GM19351 (cell line): ENCODE data around the gene BEGAIN.
"Not testable (repeated sequence)": the region's sequence is repeated elsewhere in the genome, so short reads cannot be mapped to it uniquely, and the experiment has no call there.

Source experiments
- ATAC-seq: cut with Tn5 transposase; IDR thresholded peaks from one replicate; pipeline ENCODE4 v1.9.1; 2021; ENCODE audit warnings: mild to moderate bottlenecking, moderate library complexity; ENCODE audit not compliant: unreplicated experiment

Gene BEGAIN

GRCh38 chr14:100525615-100526014 lies 61.6 kb downstream of the BEGAIN start:
- no peak for ATAC-seq

- no peak for ATAC-seq
Observed at GRCh38 chr14:100524933-100525243, 62.3 kb downstream of the BEGAIN start.

DNA sequence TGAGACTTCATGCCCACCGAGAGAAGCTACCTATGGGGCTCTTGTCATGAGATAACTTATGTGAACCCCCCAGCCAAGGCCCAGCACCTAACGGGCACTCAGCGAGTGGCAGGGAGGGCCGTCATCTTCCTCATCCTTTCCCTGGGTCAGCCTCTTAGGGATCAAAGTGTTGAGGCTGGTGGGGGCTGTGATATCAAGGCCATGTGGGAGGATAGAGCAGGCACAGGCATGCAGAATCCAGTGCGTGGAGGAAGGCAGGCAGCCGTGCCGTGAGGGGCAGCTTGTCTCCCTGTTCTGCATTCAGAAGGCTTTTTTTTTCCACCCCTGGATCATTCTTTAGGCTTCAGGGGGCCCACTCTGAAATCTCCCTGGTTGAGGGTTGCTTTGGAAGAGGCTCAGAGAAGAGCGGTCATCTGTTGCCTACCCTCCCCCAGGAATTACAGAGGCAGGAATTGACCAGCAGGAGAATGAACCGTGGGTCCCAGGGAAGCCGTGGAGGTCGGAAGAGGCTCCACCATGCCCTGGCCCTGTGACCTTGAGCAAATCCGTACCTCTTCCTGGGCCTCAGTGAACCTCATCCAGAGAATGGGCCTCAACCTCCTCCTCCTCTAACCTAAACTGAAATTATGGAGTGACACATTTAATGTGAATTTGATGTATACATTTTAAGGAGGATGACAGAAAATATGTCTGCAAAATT lies 62.8 kb downstream of the BEGAIN start:
- ATAC-seq = no peak

GRCh38 chr14:100523843-100524169 lies 63.4 kb downstream of the BEGAIN start:
- ATAC-seq = no peak

DNA sequence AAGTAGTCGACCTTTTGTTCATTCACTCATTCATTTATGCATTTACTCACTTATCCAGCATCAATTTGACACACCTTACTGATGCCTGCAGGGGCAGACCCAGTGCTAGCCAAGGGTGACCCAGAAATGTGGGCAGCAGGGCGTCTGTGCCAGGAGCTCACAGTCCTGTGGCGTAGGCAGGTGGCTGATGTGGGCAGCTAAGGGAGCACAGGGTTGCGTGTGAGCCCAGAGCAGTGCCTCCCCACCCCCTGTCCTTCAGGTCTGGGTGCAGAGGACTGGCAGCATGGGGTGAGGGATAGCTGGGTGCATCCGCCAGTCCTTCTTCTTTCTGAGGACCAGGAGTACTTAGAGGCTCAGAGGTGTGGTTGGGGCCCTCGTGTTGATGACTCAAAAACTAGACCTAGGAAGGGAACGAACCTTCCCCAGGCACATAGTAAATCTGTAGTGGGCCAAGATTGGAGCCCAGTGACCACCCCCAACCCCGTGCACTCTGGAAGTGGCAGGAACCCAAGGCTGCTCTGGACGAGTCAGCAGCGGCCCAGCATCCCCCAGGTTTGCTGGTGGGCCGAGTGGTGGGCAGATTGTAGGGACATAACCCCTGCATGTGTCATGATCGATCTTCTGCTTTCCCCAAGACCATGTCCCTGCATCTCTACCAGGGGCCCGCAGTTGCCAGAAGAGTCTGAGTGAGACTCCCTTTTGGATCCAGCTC lies 63.9 kb downstream of the BEGAIN start:
- no peak for ATAC-seq

- no peak for ATAC-seq
Observed at GRCh38 chr14:100522616-100523099, 64.6 kb downstream of the BEGAIN start.

GRCh38 chr14:100506053-100506452 lies 81.2 kb downstream of the BEGAIN start:
- not testable (repeated sequence) for ATAC-seq

DNA sequence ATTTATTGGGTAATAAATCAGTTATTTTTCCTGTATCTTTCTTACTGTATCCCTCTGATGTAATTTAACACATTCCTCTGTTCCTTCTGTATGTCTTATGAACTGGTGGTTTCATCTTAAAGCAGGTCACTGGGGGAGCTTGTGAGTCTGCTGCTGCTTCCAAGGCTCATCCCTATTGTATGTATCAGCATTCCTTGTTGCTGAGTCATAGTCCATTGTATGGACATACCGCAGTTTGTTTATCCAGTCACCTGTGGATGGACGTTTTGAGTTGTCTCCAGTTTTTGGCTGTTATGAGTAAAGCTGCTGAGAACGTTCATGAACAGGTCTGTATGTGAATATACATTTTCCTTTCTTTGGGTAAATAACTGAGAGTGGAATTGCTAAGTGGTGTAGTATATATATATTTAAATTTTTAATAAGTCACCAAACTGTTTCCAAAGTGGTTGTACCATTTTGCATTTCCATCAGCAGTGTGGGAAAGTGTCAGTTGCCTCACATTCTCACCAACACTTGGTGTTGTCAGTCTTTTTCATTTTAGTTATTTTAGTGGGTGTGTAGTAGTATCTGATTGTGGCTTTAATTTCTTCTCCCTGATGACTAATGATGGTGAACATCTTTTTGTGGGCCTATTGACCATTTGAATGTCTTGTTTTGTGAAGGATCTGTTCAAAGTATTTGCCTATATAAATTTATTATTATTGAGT lies 82.7 kb downstream of the BEGAIN start:
- no peak for ATAC-seq

DNA sequence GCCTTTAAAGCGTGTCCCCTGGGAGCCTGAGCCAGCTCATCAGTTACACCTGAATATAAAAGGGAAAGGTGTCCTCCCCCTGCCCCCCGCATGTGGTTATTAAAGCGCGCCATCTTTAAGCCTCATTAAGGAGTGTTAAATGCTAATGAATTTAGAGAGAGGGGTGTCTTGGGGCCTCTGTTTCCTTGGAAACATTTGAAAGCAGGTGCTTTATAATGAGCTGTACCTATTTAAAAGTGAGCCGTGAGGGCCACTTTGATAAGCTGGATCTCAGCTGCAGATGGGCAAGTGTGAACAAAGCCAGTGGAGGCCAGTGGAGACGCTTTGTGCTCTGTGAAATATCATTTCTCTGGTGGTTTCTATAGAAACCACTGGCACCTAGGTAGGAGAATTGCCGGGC lies 84.0 kb downstream of the BEGAIN start:
- ATAC-seq = no peak

DNA sequence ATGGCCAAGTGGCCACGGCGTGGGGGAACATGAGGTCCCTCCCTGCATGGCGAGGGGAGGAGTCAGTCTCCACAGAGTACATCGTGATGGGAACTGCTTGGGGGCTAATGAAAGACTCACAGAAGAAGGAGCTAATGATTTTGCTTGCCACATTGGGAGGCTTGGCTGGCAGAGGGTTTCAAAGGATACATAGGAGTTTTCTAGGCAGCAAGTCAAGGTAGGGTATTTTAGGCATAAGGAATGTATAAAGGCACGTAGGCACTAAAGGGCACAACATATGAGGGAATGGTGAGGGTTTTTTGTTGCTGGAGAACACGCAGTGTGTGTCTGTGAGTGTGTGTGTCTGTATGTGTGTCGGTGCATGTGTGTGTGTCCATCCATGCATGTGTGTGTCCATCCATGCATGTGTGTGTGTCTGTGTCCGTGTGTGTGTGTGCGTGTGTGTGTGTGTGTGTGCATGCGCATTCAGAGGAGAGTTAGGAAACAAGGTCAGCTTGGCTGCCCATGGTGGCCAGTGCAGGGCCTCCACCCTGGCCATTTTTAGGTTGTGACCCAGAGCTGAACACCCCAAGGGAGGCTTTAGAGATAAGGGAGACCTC lies 84.5 kb downstream of the BEGAIN start:
- no peak for ATAC-seq

DNA sequence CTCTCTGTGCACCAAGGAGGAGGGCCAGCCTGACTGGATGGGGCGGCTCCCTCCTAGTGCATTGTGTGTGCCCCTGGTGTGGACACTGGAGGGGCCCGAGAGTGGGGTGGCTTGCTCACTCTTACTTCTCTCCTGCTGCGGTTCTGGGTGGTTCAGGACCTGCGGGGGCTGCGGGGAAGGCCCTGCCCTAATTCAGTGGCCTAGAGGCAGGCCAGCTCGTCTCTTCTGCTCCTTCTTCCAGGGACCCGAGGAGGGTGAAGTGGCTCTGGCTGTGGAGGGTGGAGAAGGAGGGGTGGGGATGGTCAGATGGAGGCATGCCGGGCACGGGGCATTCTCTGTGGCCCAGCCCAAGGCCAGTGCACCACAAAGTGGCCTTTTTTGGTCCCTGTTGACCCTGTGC lies 87.1 kb downstream of the BEGAIN start:
- ATAC-seq = no peak

DNA sequence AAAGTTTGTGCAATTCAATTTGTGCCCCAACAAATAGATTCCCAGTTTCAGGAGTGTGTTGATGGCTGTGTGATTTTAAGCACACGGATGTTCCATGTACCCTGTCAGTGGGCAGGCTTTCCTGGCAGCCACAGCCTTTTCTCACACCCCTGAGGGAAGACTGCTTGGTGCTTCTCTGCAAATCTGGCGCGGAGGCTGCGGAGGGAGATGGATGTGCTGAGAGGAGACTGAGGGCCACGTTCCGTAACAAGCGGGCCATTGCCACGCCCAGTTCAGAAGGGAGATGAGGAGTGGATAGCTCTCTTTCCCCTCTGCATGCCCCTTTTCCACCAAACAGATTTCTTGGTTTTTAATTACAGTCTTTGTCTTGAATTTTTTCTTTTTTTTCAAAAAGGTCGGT lies 89.1 kb downstream of the BEGAIN start:
- no peak for ATAC-seq

GRCh38 chr14:100495917-100496316 lies 91.3 kb downstream of the BEGAIN start:
- ATAC-seq = no peak

- ATAC-seq = no peak
Observed at GRCh38 chr14:100494645-100495044, 92.6 kb downstream of the BEGAIN start.

- no peak for ATAC-seq
Observed at GRCh38 chr14:100490252-100490651, 97.0 kb downstream of the BEGAIN start.

DNA sequence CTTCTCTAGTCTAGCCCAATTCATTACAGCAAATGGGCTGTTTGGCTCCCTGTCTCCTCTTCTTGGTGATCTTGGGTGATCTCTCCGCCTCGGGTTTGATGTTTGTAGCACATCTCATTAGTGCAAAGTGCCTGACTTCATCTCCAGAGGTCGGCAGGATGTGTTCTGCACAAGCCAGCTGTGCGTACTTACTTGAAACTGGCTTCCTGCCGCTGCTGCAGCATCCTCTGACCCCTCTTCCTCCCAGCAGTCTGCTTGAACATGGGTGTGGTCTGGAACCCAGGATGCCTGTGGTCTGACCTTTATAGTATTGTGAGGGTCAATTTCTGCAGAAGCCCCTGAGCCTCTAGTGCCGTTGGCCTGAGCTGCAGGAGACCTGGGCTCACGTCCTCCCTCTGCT lies 99.2 kb downstream of the BEGAIN start:
- no peak for ATAC-seq

DNA sequence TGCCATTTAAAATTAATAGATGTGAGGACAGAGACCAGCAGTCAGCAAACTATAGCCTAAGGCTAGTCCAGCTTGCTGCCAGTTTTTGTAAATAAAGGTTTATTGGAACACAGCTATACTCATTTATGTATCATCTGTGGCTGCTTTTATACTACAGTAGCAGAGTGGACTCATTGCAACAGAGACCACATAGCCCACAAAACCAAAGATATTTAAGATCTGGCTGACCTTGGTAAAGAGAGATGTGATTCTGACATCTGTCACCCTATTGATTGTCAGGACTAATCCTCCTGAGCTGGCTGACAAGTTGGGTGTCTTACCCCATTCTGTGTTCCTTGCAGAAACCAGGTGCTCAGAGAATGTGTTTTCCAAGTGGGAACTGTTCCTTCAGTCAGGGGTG lies 99.9 kb downstream of the BEGAIN start:
- no peak for ATAC-seq
